HEK293T (cell line): ENCODE data around the gene MAG.

Source experiments
- ARNT ChIP-seq: fragments of 450-650 bp; IDR thresholded peaks from 2 replicates; pipeline ENCODE4 v1.6.1; 2017; ENCODE audit warnings: mild to moderate bottlenecking
- BHLHE40 ChIP-seq: fragments of 450-650 bp; IDR thresholded peaks from 2 replicates; pipeline ENCODE4 v1.6.1; 2016; ENCODE audit warnings: mild to moderate bottlenecking, moderate library complexity, borderline replicate concordance
- CTBP1 ChIP-seq: fragments of 450-650 bp; IDR thresholded peaks from 2 replicates; pipeline ENCODE4 v1.6.1; 2016; ENCODE audit warnings: borderline replicate concordance
- ELF4 ChIP-seq: fragments of 450-650 bp; IDR thresholded peaks from 2 replicates; pipeline ENCODE4 v1.6.1; 2017; ENCODE audit warnings: antibody characterized with exemption
- FOXK2 ChIP-seq: fragments of 450-650 bp; IDR thresholded peaks from 2 replicates; pipeline ENCODE4 v1.6.1; 2016; ENCODE audit warnings: mild to moderate bottlenecking
- FOXM1 ChIP-seq: fragments of 450-650 bp; IDR thresholded peaks from 2 replicates; pipeline ENCODE4 v1.6.1; 2017; ENCODE audit warnings: mild to moderate bottlenecking, borderline replicate concordance
- HDGF ChIP-seq: fragments of 450-650 bp; IDR thresholded peaks from 2 replicates; pipeline ENCODE4 v1.6.1; 2017; ENCODE audit warnings: antibody characterized with exemption, borderline replicate concordance
- L3MBTL2 ChIP-seq: fragments of 450-650 bp; conservative IDR thresholded peaks from 2 replicates; pipeline ENCODE4 v1.6.1; 2016; ENCODE audit warnings: mild to moderate bottlenecking
- SP1 ChIP-seq: fragments of 450-650 bp; IDR thresholded peaks from 2 replicates; pipeline ENCODE4 v1.6.1; 2017
- SUZ12 ChIP-seq: fragments of 450-650 bp; IDR thresholded peaks from 2 replicates; pipeline ENCODE4 v1.6.1; 2016; ENCODE audit warnings: mild to moderate bottlenecking
- TARDBP ChIP-seq: fragments of 450-650 bp; IDR thresholded peaks from 2 replicates; pipeline ENCODE4 v1.6.1; 2016

DNA sequence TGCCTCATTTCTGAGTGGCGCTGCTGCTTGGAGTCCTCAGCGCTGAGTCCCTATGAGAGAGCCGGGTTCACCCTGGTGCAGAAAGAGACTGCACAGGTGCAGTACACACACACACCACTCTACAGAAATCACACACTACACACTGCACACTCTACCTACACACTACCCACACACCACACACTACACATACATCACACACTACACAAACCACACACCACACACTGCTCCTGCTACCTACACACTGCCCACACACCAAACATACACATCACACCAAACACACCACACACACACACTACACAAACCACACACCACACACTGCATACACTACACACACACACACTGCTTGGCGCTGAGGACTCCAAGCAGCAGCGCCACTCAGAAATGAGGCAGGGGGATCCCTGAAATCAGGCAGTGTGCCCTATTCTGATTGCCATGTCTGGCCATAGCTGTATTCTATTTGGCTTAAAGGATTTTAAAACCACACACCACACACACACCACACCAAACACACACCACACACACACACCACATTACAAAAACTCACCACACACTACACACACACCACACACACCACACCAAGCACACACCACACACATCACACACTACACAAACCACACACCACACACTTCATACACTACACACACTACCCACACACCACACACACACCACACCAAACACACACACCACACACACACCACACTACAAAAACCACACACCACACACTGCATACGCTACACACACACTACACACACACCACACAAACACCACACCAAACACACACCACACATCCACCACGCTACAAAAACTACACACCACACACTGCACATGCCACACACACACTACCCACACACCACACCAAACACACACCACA, 4.9 kb downstream of the MAG start:
- TF ChIP-seq ELF4 (no peak), FOXM1 (no peak), BHLHE40 (no peak), SP1 (no peak), FOXK2 (no peak), TARDBP (no peak), HDGF (no peak), CTBP1 (no peak), SUZ12 (no peak), ARNT (no peak), L3MBTL2 (no peak)
